ENCODE measurements around the gene AGBL4.

The AGBL4 gene

GRCh38 chr1:49166031-49166430 is 857.7 kb downstream of the AGBL4 start:
- Histone ChIP-seq H3K27me3 (ENCODE audit: insufficient read depth, low read length, poor library complexity) (no peaks in the 10 kb centered on the region), H2AFZ (ENCODE audit: low read depth, low read length) (no peak overlapping the region), H3K27ac (ENCODE audit: low read length) (no peak overlapping the region), H3K4me1 (ENCODE audit: insufficient read depth, low read length) (no peaks in the 10 kb centered on the region), H3K4me2 (ENCODE audit: insufficient read depth, low read length) (no peak overlapping the region), H3K36me3 (ENCODE audit: insufficient read depth, low read length) (no peaks in the 10 kb centered on the region), H3K9me3 (ENCODE audit: insufficient read depth, low read length, severe bottlenecking) (no peaks in the 10 kb centered on the region), H3K9ac (ENCODE audit: low read depth, low read length) (no peak overlapping the region), H3K79me2 (ENCODE audit: insufficient read depth, low read length) (no peaks in the 10 kb centered on the region), H3K4me3 (ENCODE audit: low read depth in 1 of 2, low read length in 2 of 2) (no peak overlapping the region), H4K20me1 (ENCODE audit: insufficient read depth, low read length) (no peaks in the 10 kb centered on the region)
- no peak for TF ChIP-seq EZH2 (IDR thresholded peaks at IDR 0.05; ENCODE audit: borderline replicate concordance, low read depth, low read length, severe bottlenecking)
- TF ChIP-seq, protein P1, sequence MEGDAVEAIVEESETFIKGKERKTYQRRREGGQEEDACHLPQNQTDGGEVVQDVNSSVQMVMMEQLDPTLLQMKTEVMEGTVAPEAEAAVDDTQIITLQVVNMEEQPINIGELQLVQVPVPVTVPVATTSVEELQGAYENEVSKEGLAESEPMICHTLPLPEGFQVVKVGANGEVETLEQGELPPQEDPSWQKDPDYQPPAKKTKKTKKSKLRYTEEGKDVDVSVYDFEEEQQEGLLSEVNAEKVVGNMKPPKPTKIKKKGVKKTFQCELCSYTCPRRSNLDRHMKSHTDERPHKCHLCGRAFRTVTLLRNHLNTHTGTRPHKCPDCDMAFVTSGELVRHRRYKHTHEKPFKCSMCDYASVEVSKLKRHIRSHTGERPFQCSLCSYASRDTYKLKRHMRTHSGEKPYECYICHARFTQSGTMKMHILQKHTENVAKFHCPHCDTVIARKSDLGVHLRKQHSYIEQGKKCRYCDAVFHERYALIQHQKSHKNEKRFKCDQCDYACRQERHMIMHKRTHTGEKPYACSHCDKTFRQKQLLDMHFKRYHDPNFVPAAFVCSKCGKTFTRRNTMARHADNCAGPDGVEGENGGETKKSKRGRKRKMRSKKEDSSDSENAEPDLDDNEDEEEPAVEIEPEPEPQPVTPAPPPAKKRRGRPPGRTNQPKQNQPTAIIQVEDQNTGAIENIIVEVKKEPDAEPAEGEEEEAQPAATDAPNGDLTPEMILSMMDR (IDR thresholded peaks at IDR 0.05; ENCODE audit: borderline replicate concordance, extremely low read depth, low read length, poor library complexity, severe bottlenecking) = no peak
- no peak for ATAC-seq (ENCODE audit: insufficient read depth, low read depth)
- no peak for DNase-seq

GRCh38 chr1:49163031-49163430 is 860.7 kb downstream of the AGBL4 start:
- no peak for DNase-seq
- TF ChIP-seq, protein P1 (IDR thresholded peaks at IDR 0.05; ENCODE audit: borderline replicate concordance, extremely low read depth, low read length, poor library complexity, severe bottlenecking) = no peak
- no peak for TF ChIP-seq EZH2 (IDR thresholded peaks at IDR 0.05; ENCODE audit: borderline replicate concordance, low read depth, low read length, severe bottlenecking)
- no peaks in the 10 kb centered on the region for H3K9me3 ChIP-seq (ENCODE audit: insufficient read depth, low read length, severe bottlenecking)

DNA sequence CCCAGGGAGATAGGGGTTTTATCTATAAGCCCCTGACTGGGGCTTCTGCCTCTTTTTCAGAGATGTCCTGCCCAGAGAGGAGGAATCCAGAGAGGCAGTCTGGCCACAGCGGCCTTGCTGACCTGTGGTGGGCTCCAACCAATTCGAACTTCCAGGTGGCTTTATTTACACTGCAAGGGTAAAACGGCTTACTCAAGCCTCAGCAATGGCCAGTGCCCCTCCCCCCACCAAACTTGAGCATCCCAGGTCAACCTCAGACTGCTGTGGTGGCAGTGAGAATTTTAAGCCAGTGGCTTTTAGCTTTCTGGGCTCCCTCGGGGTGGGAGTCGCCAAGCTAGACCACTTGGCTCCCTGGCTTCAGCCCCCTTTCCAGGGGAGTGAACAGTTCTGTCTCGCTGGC is 863.1 kb downstream of the AGBL4 start:
- no peak overlapping the region for H3K4me2 ChIP-seq (ENCODE audit: insufficient read depth, low read length)
- no peaks in the 10 kb centered on the region for H3K4me1 ChIP-seq (ENCODE audit: insufficient read depth, low read length)
- H3K27me3 ChIP-seq (ENCODE audit: insufficient read depth, low read length, poor library complexity) = no peaks in the 10 kb centered on the region
- no peak overlapping the region for H3K27ac ChIP-seq (ENCODE audit: low read length)
- no peak for DNase-seq
- H3K79me2 ChIP-seq (ENCODE audit: insufficient read depth, low read length) = no peaks in the 10 kb centered on the region
- H3K9ac ChIP-seq (ENCODE audit: low read depth, low read length) = no peak overlapping the region
- H3K4me3 ChIP-seq (ENCODE audit: low read depth in 1 of 2, low read length in 2 of 2) = no peak overlapping the region
- no peaks in the 10 kb centered on the region for H3K9me3 ChIP-seq (ENCODE audit: insufficient read depth, low read length, severe bottlenecking)
- no peaks in the 10 kb centered on the region for H4K20me1 ChIP-seq (ENCODE audit: insufficient read depth, low read length)
- H2AFZ ChIP-seq (ENCODE audit: low read depth, low read length) = no peak overlapping the region
- H3K36me3 ChIP-seq (ENCODE audit: insufficient read depth, low read length) = no peaks in the 10 kb centered on the region
- TF ChIP-seq EZH2 (IDR thresholded peaks at IDR 0.05; ENCODE audit: borderline replicate concordance, low read depth, low read length, severe bottlenecking) = no peak
- no peak for ATAC-seq (ENCODE audit: insufficient read depth, low read depth)

More at GRCh38 chr1:49163031-49163430, 860.7 kb downstream of the AGBL4 start:
- Histone ChIP-seq H3K27ac (ENCODE audit: low read length) (no peak overlapping the region), H3K79me2 (ENCODE audit: insufficient read depth, low read length) (no peaks in the 10 kb centered on the region), H3K4me2 (ENCODE audit: insufficient read depth, low read length) (no peak overlapping the region), H3K4me1 (ENCODE audit: insufficient read depth, low read length) (no peaks in the 10 kb centered on the region), H3K4me3 (ENCODE audit: low read depth in 1 of 2, low read length in 2 of 2) (no peak overlapping the region), H2AFZ (ENCODE audit: low read depth, low read length) (no peak overlapping the region), H3K9ac (ENCODE audit: low read depth, low read length) (no peak overlapping the region), H4K20me1 (ENCODE audit: insufficient read depth, low read length) (no peaks in the 10 kb centered on the region), H3K27me3 (ENCODE audit: insufficient read depth, low read length, poor library complexity) (no peaks in the 10 kb centered on the region), H3K36me3 (ENCODE audit: insufficient read depth, low read length) (no peaks in the 10 kb centered on the region)
- ATAC-seq (ENCODE audit: insufficient read depth, low read depth) = no peak

GRCh38 chr1:49136738-49137251 is 887.0 kb downstream of the AGBL4 start:
- Histone ChIP-seq H3K79me2 (ENCODE audit: insufficient read depth, low read length) (no peaks in the 10 kb centered on the region), H2AFZ (ENCODE audit: low read depth, low read length) (no peak overlapping the region), H3K4me1 (ENCODE audit: insufficient read depth, low read length) (no peaks in the 10 kb centered on the region), H3K9me3 (ENCODE audit: insufficient read depth, low read length, severe bottlenecking) (no peaks in the 10 kb centered on the region), H3K4me3 (ENCODE audit: low read depth in 1 of 2, low read length in 2 of 2) (no peak overlapping the region), H3K27me3 (ENCODE audit: insufficient read depth, low read length, poor library complexity) (no peaks in the 10 kb centered on the region), H3K4me2 (ENCODE audit: insufficient read depth, low read length) (no peak overlapping the region), H3K27ac (ENCODE audit: low read length) (no peak overlapping the region), H4K20me1 (ENCODE audit: insufficient read depth, low read length) (no peaks in the 10 kb centered on the region), H3K36me3 (ENCODE audit: insufficient read depth, low read length) (no peaks in the 10 kb centered on the region), H3K9ac (ENCODE audit: low read depth, low read length) (no peak overlapping the region)
- TF ChIP-seq EZH2 (IDR thresholded peaks at IDR 0.05; ENCODE audit: borderline replicate concordance, low read depth, low read length, severe bottlenecking) = no peak
- TF ChIP-seq, protein P1 (IDR thresholded peaks at IDR 0.05; ENCODE audit: borderline replicate concordance, extremely low read depth, low read length, poor library complexity, severe bottlenecking) = no peak
- ATAC-seq (ENCODE audit: insufficient read depth, low read depth) (no peak), DNase-seq (no peak)
